HG03103 (cell line): ENCODE measurements around the gene GDPD4.

ENCODE experiments used
- ATAC-seq: cut with Tn5 transposase; IDR thresholded peaks from one replicate; pipeline ENCODE4 v1.9.1; 2021; ENCODE audit warnings: low read depth; ENCODE audit not compliant: unreplicated experiment

GDPD4 gene

GRCh38 chr11:77178150-77178549 lies 123.3 kb downstream of the GDPD4 start:
- ATAC-seq: no peak

GRCh38 chr11:77176996-77177395 lies 124.5 kb downstream of the GDPD4 start:
- ATAC-seq: no peak

- no peak for ATAC-seq
These were observed 125.5 kb downstream of the GDPD4 start for GRCh38 chr11:77175869-77176539.

GRCh38 chr11:77175021-77175842 lies 126.3 kb downstream of the GDPD4 start:
- ATAC-seq: no peak

GRCh38 chr11:77174559-77174958 lies 126.9 kb downstream of the GDPD4 start:
- no peak for ATAC-seq

GRCh38 chr11:77173494-77173893 lies 128.0 kb downstream of the GDPD4 start:
- ATAC-seq: no peak

- ATAC-seq: no peak
These were observed 128.9 kb downstream of the GDPD4 start for GRCh38 chr11:77172666-77172982.

GRCh38 chr11:77171885-77172665 lies 129.4 kb downstream of the GDPD4 start:
- no peak for ATAC-seq

- no peak for ATAC-seq
These were observed 130.2 kb downstream of the GDPD4 start for GRCh38 chr11:77171254-77171653.

GRCh38 chr11:77170107-77170506 lies 131.4 kb downstream of the GDPD4 start:
- ATAC-seq: no peak

GRCh38 chr11:77167791-77168190 lies 133.7 kb downstream of the GDPD4 start:
- ATAC-seq: no peak

GRCh38 chr11:77167111-77167626 lies 134.3 kb downstream of the GDPD4 start:
- ATAC-seq: no peak
